ENCODE results near the gene STAT5B. TPM values are rescaled to one million over a fixed set of nuclear protein-coding genes. Genes with fewer than 3 reads are reported as not detected.

The STAT5B gene
- total and polyA plus RNA-seq, 9 of the 15 experiments (the other 6 are each of a cell fraction or from before 2014, with no cell fraction given), result 20.8 to 176 (median 92.4) TPM

GRCh38 chr17:42285346-42286050 is 9.3 kb upstream of the STAT5B start:
- Histone ChIP-seq H2AFZ (ENCODE audit: low read depth, low read length) (no peak overlapping the region), H3K9ac (ENCODE audit: insufficient read depth in 1 of 2, low read depth in 2 of 2, low read length in 2 of 2) (peak overlapping the region; percentile 83 to 87), H3K9me1 (ENCODE audit: control insufficient read depth, insufficient read depth, low read length) (no peaks in the 10 kb centered on the region), H3K27me3 (ENCODE audit: control insufficient read depth in 2 of 2, insufficient read depth in 2 of 2, low read length in 2 of 2) (no peaks in the 10 kb centered on the region), H3K36me3 (ENCODE audit: control insufficient read depth, insufficient read depth, low read length) (peaks cover 43% of the 10 kb centered on the region), H3K79me2 (ENCODE audit: control insufficient read depth, insufficient read depth, low read length) (peaks cover 92% of the 10 kb centered on the region), H3K27ac (ENCODE audit: extremely low read depth, low read depth, low read length) (peak overlapping the region; percentile 43), H3K9me3 (replicated peaks; ENCODE audit: control insufficient read depth, insufficient read depth, low read depth, low read length) (no peaks in the 10 kb centered on the region), H3K4me2 (ENCODE audit: insufficient read depth, low read length) (peak overlapping the region; percentile 88), H3K4me1 (replicated peaks in 1 of 2; ENCODE audit: control insufficient read depth in 2 of 2, insufficient read depth in 2 of 2, low read length in 2 of 2) (peaks cover 47 to 64% of the 10 kb centered on the region in 2 experiments), H3K4me3 (peak overlapping the region; percentile 88), H4K20me1 (replicated peaks; ENCODE audit: control insufficient read depth, insufficient read depth, low read length) (no peaks in the 10 kb centered on the region)
- intact Hi-C loops (cut with micrococcal nuclease) (loop anchor here (2.0 kb wide), 1 partner anchor 27 kb away; no protein-coding TSS in a partner anchor), in situ Hi-C loops (cut with MboI) (no loop called here)
- no peak for DNase-seq (ENCODE audit: extremely low read depth in 1 of 4, low spot score in 3 of 4)
- ChIA-PET CTCF (ENCODE audit: low intra/inter-chr PET ratio) (no interaction called here), POLR2A (interaction anchor here (1.2 to 2.9 kb wide), 3 partner anchors 8 to 15 kb away, joined by 3 to 15 read pairs (median 11); no protein-coding TSS in a partner anchor)
- WGBS (ENCODE audit: insufficient coverage, low coverage, missing lambda C conversion rate), result 27% methylated on average over 11 of the region's 11 CpGs
- no peak for FAIRE-seq
- ATAC-seq, result no peak
- BruUV-seq (replicated peaks), result no TSS peak
- TF ChIP-seq ESRRB (CRISPR knock-in tag; IDR thresholded peaks at IDR 0.05; ENCODE audit: borderline replicate concordance) (no peak), CCAR2 (IDR thresholded peaks at IDR 0.05; ENCODE audit: low read depth, low read length) (no peak), ZBTB1 (CRISPR knock-in tag; IDR thresholded peaks at IDR 0.05; ENCODE audit: borderline replicate concordance, low read depth) (no peak), PRPF4 (IDR thresholded peaks at IDR 0.05; ENCODE audit: insufficient read depth, low read depth, low read length, poor library complexity, severe bottlenecking) (no peak), ATF6 (CRISPR knock-in tag; IDR thresholded peaks at IDR 0.05) (no peak), GTF2A2 (tag; IDR thresholded peaks at IDR 0.05) (no peak), ZNF316 (IDR thresholded peaks at IDR 0.05) (no peak)
- TF ChIP-seq, protein P1, sequence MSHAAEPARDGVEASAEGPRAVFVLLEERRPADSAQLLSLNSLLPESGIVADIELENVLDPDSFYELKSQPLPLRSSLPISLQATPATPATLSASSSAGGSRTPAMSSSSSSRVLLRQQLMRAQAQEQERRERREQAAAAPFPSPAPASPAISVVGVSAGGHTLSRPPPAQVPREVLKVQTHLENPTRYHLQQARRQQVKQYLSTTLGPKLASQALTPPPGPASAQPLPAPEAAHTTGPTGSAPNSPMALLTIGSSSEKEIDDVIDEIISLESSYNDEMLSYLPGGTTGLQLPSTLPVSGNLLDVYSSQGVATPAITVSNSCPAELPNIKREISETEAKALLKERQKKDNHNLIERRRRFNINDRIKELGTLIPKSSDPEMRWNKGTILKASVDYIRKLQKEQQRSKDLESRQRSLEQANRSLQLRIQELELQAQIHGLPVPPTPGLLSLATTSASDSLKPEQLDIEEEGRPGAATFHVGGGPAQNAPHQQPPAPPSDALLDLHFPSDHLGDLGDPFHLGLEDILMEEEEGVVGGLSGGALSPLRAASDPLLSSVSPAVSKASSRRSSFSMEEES (CRISPR knock-in tag; IDR thresholded peaks at IDR 0.05), result no peak
- TF ChIP-seq, protein P2, sequence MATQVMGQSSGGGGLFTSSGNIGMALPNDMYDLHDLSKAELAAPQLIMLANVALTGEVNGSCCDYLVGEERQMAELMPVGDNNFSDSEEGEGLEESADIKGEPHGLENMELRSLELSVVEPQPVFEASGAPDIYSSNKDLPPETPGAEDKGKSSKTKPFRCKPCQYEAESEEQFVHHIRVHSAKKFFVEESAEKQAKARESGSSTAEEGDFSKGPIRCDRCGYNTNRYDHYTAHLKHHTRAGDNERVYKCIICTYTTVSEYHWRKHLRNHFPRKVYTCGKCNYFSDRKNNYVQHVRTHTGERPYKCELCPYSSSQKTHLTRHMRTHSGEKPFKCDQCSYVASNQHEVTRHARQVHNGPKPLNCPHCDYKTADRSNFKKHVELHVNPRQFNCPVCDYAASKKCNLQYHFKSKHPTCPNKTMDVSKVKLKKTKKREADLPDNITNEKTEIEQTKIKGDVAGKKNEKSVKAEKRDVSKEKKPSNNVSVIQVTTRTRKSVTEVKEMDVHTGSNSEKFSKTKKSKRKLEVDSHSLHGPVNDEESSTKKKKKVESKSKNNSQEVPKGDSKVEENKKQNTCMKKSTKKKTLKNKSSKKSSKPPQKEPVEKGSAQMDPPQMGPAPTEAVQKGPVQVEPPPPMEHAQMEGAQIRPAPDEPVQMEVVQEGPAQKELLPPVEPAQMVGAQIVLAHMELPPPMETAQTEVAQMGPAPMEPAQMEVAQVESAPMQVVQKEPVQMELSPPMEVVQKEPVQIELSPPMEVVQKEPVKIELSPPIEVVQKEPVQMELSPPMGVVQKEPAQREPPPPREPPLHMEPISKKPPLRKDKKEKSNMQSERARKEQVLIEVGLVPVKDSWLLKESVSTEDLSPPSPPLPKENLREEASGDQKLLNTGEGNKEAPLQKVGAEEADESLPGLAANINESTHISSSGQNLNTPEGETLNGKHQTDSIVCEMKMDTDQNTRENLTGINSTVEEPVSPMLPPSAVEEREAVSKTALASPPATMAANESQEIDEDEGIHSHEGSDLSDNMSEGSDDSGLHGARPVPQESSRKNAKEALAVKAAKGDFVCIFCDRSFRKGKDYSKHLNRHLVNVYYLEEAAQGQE (IDR thresholded peaks at IDR 0.05; ENCODE audit: borderline replicate concordance), result no peak
- TF ChIP-seq, protein P2 (CRISPR knock-in tag; IDR thresholded peaks at IDR 0.05; ENCODE audit: low read depth), result no peak

All from K562 (cell line).